ENCODE data around the gene TSPAN12.

The TSPAN12 gene

DNA sequence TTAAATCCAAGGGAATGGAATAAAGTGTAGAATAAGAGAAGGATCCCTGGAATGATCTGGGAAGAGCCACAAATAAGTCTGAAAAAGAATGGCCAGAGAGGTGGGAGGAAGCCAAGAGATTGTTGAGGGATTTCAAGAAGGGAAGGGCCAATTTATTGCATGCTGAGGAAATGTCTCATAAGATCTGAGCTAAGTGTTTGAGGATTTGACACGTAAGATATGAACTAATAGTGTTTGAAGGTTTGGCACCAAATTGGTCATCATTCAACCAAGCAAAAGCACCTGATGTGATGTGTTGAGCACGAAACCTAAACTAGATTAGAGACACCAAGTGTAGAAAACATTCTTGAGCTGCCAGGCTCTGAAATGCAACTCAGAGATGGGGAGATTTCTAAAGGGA is 97.9 kb downstream of the TSPAN12 start:
- no peak for DNase-seq (ENCODE audit: low read depth in 3 of 3, low spot score in 1 of 3)

DNA sequence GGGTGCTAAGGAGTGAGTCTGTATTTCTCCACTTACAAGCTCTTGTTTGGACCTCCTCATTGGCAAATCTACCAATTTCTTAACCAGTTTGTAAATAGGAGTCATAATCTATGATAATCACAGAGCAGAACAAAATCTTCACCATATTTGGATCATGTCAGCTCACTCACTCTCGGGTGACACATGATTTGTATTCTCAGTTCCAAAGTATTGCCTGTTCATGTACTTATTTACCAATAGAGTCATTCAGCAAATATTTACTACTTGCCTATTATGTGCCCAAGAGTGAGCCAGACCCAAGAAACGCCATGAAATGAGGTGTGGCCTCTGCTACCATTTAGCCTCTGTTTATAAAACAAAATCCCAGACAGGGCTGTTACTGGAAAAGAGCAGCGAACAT is 114.8 kb downstream of the TSPAN12 start:
- no peak for DNase-seq (ENCODE audit: low read depth in 3 of 3, low spot score in 1 of 3)

DNA sequence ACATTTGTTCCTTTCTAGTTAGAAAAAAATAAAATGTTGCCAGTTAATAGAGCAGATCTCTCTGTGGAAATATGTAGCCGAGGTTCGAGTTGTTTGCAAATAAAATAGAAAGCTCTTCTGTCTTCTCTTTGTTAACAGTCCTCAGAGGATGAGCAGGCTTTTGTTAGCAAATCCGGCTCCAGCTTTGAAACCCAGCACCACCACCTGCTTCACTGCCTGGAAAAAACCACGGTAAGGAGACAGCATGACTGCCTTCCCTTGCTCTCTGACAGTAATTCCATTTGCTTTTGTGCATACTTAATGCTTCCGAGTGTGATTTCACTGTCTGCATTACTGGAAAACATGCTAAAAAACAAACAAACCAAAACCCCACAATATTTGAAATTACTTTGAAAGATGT is 115.6 kb downstream of the TSPAN12 start:
- no peak for DNase-seq (ENCODE audit: low read depth in 3 of 3, low spot score in 1 of 3)

DNA sequence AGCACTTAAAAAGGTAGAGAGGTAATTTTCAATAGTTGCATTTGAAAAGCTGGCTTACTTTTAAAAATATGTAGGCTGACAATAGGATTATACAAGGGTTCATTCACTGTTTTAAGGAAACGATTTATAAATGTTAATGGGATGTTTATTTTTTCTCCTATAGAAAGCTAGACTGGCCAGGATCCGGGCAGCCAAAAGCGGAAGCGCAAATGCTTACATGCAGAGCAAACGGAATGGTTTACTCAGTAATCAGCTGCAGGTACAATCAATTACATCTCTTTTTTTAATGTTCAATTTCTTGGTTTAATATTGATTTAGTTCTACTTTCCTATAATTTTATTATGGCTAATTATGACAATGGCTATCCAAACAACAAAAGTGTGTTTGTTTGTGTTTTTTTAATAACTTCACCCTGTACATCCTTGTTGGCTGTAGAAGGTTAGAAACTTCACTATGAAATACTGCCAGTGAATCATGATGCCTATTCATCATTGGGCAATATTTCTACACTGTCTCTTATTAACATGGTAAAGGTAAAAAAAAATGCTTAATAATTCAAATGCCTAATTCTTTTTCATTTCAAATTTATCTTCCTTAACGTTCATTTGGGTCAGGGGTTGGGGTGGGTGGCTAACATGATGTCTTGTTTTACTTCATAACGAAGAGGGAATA is 116.4 kb downstream of the TSPAN12 start:
- no peak for DNase-seq (ENCODE audit: low read depth in 3 of 3, low spot score in 1 of 3)

DNA sequence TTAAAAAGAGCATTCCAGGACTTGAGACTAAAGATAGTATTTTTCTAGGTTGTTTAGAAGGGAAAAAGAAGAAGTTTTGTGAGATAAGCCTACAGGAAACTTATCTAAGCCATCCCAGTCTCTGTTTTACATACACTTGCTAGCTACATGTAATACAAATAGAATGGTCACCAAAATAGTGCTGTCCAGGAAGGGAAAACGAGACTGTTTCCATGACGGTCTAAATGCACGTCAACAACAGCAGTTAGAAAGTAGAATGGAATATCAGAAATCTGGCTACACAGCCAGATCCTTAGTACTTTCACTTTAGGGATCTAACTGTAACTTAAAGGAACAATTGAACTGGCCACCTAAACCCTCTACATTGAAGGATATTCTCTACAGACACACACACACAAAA is 117.6 kb downstream of the TSPAN12 start:
- no peak for DNase-seq (ENCODE audit: low read depth in 3 of 3, low spot score in 1 of 3)

DNA sequence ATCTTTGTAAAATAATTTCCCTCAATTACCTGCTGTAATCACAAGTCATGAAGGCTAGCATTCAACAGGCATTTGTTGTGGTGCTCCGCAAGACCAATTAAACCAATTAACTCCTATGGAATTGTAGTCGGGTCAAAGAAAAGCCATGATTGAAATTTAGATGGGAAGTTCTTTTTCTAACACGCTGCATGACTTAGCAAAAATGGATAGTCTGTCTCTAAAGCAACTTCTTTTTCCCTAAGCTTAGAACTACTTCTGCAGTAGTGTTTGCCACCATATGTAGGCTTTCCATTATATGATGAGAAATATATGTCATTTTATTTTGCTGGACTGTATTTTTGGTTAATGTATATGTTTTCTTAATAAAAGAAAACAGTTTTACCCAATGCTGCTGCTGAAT is 119.1 kb downstream of the TSPAN12 start:
- DNase-seq (ENCODE audit: low read depth in 3 of 3, low spot score in 1 of 3), result no peak
